Progenitor cell of endocrine pancreas (in vitro differentiated cells): Measurements from ENCODE around the gene C3orf62. TPM values are rescaled to one million over a fixed set of nuclear protein-coding genes. Genes with fewer than 3 reads are reported as not detected.

Experiments used
- DNase-seq: peaks from one replicate; pipeline ENCODE4 v3.0.0; 2021; ENCODE audit warnings: low spot score; ENCODE audit not compliant: unreplicated experiment
- H3K27ac Mint-ChIP-seq: 2 replicates; pipeline ENCODE4 v1.8.0; 2021; ENCODE audit warnings: mild to moderate bottlenecking, moderate library complexity, mixed read lengths
- H3K27me3 Mint-ChIP-seq: 2 replicates; pipeline ENCODE4 v1.8.0; 2021; ENCODE audit warnings: mixed read lengths
- H3K36me3 Mint-ChIP-seq: 2 replicates; pipeline ENCODE4 v1.8.0; 2022; ENCODE audit warnings: mixed read lengths; ENCODE audit not compliant: insufficient read depth
- H3K4me1 Mint-ChIP-seq: 2 replicates; pipeline ENCODE4 v1.8.0; 2021; ENCODE audit warnings: low read depth, mixed read lengths
- H3K4me3 Mint-ChIP-seq: 2 replicates; pipeline ENCODE4 v1.8.0; 2021; ENCODE audit warnings: low read depth, mild to moderate bottlenecking, moderate library complexity, mixed read lengths
- H3K9me3 Mint-ChIP-seq: 2 replicates; pipeline ENCODE4 v1.8.0; 2021; ENCODE audit warnings: low read depth, mixed read lengths
- total RNA-seq: library from RNA; stranded (reverse); gene quantifications from 2 replicates; pipeline ENCODE4 v1.2.1, GENCODE V29; 2021
- TF ChIP-seq, protein P1 (sequence below): fragments of 200-600 bp; sonication (generic); IDR thresholded peaks from one replicate; pipeline ENCODE4 v1.5.0; 2021; ENCODE audit warnings: antibody characterized with exemption, mild to moderate bottlenecking; ENCODE audit not compliant: unreplicated experiment

Gene C3orf62
- total RNA-seq, 1 donor from 2014 or later: 15.1 TPM

DNA sequence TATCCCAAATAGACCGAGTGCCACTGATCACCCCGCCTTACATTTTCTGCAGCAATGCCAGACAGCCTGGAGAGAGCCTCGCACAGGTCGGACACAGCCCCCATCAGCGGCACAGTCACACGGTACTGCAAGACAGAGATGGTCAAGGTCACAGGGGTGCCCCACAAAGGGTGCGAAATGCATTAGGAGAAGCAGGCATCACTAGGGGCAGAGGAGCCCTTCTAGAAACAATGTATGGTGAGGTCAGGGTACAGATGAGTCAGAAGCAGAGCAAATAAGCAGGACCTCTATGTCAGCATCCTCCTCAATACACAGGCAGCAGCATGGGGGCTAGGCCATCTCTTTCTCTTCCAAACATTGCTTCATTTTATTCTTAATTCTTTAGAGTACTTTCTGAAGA, 21.5 kb upstream of the C3orf62 start:
- H3K27me3 Mint-ChIP-seq: no peaks in the 10 kb centered on the region
- no peaks in the 10 kb centered on the region for H3K9me3 Mint-ChIP-seq
- H3K36me3 Mint-ChIP-seq: peaks cover 34% of the 10 kb centered on the region
- no peaks in the 10 kb centered on the region for H3K4me1 Mint-ChIP-seq
- no peak for DNase-seq
- TF ChIP-seq, protein P1, sequence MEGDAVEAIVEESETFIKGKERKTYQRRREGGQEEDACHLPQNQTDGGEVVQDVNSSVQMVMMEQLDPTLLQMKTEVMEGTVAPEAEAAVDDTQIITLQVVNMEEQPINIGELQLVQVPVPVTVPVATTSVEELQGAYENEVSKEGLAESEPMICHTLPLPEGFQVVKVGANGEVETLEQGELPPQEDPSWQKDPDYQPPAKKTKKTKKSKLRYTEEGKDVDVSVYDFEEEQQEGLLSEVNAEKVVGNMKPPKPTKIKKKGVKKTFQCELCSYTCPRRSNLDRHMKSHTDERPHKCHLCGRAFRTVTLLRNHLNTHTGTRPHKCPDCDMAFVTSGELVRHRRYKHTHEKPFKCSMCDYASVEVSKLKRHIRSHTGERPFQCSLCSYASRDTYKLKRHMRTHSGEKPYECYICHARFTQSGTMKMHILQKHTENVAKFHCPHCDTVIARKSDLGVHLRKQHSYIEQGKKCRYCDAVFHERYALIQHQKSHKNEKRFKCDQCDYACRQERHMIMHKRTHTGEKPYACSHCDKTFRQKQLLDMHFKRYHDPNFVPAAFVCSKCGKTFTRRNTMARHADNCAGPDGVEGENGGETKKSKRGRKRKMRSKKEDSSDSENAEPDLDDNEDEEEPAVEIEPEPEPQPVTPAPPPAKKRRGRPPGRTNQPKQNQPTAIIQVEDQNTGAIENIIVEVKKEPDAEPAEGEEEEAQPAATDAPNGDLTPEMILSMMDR: no peak
- H3K4me3 Mint-ChIP-seq: no peak overlapping the region
- H3K27ac Mint-ChIP-seq: peak overlapping the region; percentile 87

DNA sequence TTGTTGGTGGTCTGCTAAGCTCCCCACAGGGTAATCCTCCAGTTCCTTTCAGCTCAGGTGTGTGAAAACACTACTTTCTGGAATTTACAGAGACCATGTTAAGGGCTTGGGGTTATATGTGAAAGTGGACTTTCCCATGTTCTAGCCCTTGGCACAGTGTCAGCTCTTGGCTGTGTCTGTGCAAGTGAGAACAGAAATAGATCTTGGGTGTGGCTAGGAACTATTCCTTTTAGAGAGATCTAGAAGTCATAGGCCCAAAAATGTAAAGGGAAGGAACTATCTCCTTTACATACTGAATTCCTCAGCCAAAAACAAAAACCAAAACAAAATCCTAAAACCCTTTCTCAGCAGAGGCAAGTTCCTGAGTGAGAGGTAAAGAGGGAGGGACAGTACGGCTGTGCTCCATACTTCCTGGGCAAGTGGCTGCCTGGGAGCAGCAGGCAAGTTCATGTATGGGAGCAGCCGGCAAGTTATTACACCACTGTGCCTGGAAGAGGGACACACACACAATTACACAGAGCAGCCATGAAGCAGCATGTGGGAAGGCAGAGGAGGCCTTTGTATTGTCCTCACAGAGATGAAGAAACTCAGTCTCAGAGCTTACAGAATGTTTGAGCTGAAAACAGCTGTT, 19.9 kb upstream of the C3orf62 start:
- no peak for DNase-seq
- TF ChIP-seq, protein P1: no peak
- H3K9me3 Mint-ChIP-seq: no peaks in the 10 kb centered on the region
- no peak overlapping the region for H3K4me3 Mint-ChIP-seq
- peaks cover 34% of the 10 kb centered on the region for H3K36me3 Mint-ChIP-seq
- no peaks in the 10 kb centered on the region for H3K27me3 Mint-ChIP-seq
- H3K27ac Mint-ChIP-seq: no peak overlapping the region
- H3K4me1 Mint-ChIP-seq: no peaks in the 10 kb centered on the region

DNA sequence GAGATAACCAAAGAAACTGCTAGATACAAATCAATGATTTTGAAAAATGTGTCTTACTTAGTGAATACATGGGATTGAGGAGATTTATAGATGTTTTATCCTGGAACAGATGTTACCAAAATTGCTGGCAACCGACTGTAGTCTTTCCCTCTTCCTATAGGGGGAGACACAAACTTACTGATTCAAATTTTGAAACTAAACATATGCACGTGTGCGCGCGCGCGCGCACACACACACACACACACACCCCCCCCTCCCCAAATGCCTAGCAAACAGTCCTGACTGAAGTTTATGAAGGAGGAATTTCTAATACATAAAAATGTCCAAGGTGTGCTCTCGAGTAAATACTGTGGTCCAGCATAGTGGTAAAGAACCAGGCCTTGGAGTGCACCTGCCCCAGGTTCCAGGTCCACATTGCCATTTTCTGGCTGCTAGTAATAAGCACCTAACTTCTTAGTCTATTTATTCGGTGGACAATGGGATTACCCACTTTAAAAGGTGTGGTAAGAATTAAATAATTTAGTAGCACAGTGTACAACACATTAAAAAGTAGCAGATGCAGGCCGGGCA, 18.5 kb upstream of the C3orf62 start:
- Mint-ChIP-seq H3K4me1 (no peaks in the 10 kb centered on the region), H3K4me3 (no peak overlapping the region), H3K36me3 (peaks cover 33% of the 10 kb centered on the region), H3K27ac (no peak overlapping the region), H3K9me3 (no peaks in the 10 kb centered on the region), H3K27me3 (no peaks in the 10 kb centered on the region)
- TF ChIP-seq, protein P1: peak; percentile 64
- no peak for DNase-seq

DNA sequence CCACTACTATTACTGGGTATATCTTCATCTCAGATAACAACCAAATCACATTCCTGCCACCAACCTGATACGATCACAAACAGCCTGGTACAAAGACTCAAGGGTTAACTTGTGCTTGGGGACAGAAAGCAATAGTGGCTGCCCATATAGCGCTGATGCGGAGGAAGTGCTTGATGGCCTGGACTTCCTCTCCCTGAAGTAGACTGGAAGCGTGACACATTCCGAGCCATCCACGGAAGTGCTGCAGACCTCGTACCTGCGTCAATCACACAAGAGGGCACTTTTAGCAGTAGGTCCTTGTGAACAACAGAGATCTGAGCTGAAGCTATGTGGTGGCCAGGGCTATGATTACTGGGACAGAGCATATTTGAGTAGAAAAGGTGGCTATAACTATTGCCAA, 17.3 kb upstream of the C3orf62 start:
- H3K4me1 Mint-ChIP-seq: no peaks in the 10 kb centered on the region
- no peaks in the 10 kb centered on the region for H3K27me3 Mint-ChIP-seq
- no peak for DNase-seq
- H3K4me3 Mint-ChIP-seq: no peak overlapping the region
- peaks cover 29% of the 10 kb centered on the region for H3K36me3 Mint-ChIP-seq
- H3K9me3 Mint-ChIP-seq: no peaks in the 10 kb centered on the region
- no peak overlapping the region for H3K27ac Mint-ChIP-seq
- TF ChIP-seq, protein P1: no peak

DNA sequence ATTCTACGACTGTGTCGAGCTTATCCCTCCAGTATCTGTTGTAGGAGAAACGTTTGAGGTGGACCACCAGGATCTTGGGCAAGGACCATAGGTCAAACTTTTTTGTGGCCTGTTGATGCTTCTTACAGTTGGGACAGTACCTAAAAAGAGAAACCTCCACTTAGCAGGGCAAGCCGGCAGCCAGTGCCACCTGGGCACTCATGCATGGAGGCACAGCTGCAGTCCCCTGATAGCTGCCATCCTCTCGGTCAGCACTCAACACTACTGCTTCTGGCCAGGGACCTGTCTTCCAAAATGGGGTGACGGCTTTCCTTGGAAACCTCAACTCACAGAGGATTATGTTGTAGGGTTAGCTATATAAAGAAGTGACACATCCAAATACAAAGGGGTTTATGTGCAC, 7.0 kb upstream of the C3orf62 start:
- no peak overlapping the region for H3K27ac Mint-ChIP-seq

More for the DNA sequence above, 7.0 kb upstream of the C3orf62 start:
- TF ChIP-seq, protein P1: no peak
- H3K4me1 Mint-ChIP-seq: no peaks in the 10 kb centered on the region
- no peaks in the 10 kb centered on the region for H3K9me3 Mint-ChIP-seq
- no peak for DNase-seq
- peaks cover 27% of the 10 kb centered on the region for H3K36me3 Mint-ChIP-seq
- H3K4me3 Mint-ChIP-seq: no peak overlapping the region
- no peaks in the 10 kb centered on the region for H3K27me3 Mint-ChIP-seq
